Neural cell (in vitro differentiated cells): ENCODE measurements around the gene STOM. TPM values are rescaled to one million over a fixed set of nuclear protein-coding genes. Genes with fewer than 3 reads are reported as not detected.

Experiments
- H2AFZ ChIP-seq: fragments of 200-600, 300-800 bp; sonication (generic), shearing (Covaris generic); 2 replicates; pipeline ENCODE4 v1.6.0; 2014; ENCODE audit warnings: low read depth, mild to moderate bottlenecking, antibody characterized with exemption, low read length, moderate library complexity
- H3F3A ChIP-seq: fragments of 200-600 bp; shearing (Covaris generic); 2 replicates; pipeline ENCODE4 v1.6.1; 2016; ENCODE audit warnings: mild to moderate bottlenecking, moderate library complexity, mixed read lengths, antibody characterized with exemption, low read length; ENCODE audit not compliant: insufficient read depth, poor library complexity, severe bottlenecking
- H3K27ac ChIP-seq: fragments of 200-600, 300-800 bp; sonication (generic), shearing (Covaris generic); 2 replicates; pipeline ENCODE4 v1.5.1; 2014; ENCODE audit warnings: mild to moderate bottlenecking, low read length, moderate library complexity
- H3K27me3 ChIP-seq: fragments of 300-800, 200-600 bp; sonication (generic), shearing (Covaris generic); 2 replicates; pipeline ENCODE4 v1.6.0; 2014; ENCODE audit warnings: mild to moderate bottlenecking, low read depth, low read length, moderate library complexity; ENCODE audit not compliant: insufficient read depth
- H3K36me3 ChIP-seq: fragments of 300-800, 200-600 bp; sonication (generic), shearing (Covaris generic); 2 replicates; pipeline ENCODE4 v1.5.1; 2014; ENCODE audit warnings: mild to moderate bottlenecking, antibody characterized with exemption, low read length, moderate library complexity; ENCODE audit not compliant: insufficient read depth
- H3K4me2 ChIP-seq: fragments of 300-800, 200-600 bp; sonication (generic), shearing (Covaris generic); 2 replicates; pipeline ENCODE4 v1.6.0; 2014; ENCODE audit warnings: mild to moderate bottlenecking, low read length
- H3K4me3 ChIP-seq: fragments of 300-800, 200-600 bp; sonication (generic), shearing (Covaris generic); 2 replicates; pipeline ENCODE4 v1.5.1; 2014; ENCODE audit warnings: mild to moderate bottlenecking, low read length, moderate library complexity
- H3K79me2 ChIP-seq: fragments of 200-600 bp; shearing (Covaris generic); replicated peaks from 2 replicates; pipeline ENCODE4 v1.6.0; 2014; ENCODE audit warnings: mild to moderate bottlenecking, low read length, moderate library complexity; ENCODE audit not compliant: insufficient read depth
- H3K9ac ChIP-seq: fragments of 300-800, 200-600 bp; sonication (generic), shearing (Covaris generic); 2 replicates; pipeline ENCODE4 v1.6.1; 2016; ENCODE audit warnings: mild to moderate bottlenecking, low read length, mixed read lengths
- H3K9me2 ChIP-seq: fragments of 200-600 bp; shearing (Covaris generic); 2 replicates; pipeline ENCODE4 v1.6.1; 2016; ENCODE audit warnings: mild to moderate bottlenecking, low read length, mixed read lengths; ENCODE audit not compliant: insufficient read depth
- H3K9me3 ChIP-seq: fragments of 200-600, 300-800 bp; sonication (generic), shearing (Covaris generic); 2 replicates; pipeline ENCODE4 v1.6.1; 2016; ENCODE audit warnings: mild to moderate bottlenecking, mixed run types, low read length, moderate library complexity, mixed read lengths
- H4K20me1 ChIP-seq: fragments of 200-600 bp; shearing (Covaris generic); 2 replicates; pipeline ENCODE4 v1.6.1; 2016; ENCODE audit warnings: mild to moderate bottlenecking, mixed run types; ENCODE audit not compliant: insufficient read depth
- EP300 ChIP-seq: fragments of 450-650 bp; conservative IDR thresholded peaks from 2 replicates; pipeline ENCODE4 v1.6.1; 2014; ENCODE audit warnings: antibody characterized with exemption, mild to moderate bottlenecking, moderate library complexity; ENCODE audit not compliant: poor library complexity, severe bottlenecking
- EZH2 ChIP-seq: fragments of 200-600, 300-800 bp; shearing (Covaris generic), sonication (generic); IDR thresholded peaks from 2 replicates; pipeline ENCODE4 v1.6.1; 2014; ENCODE audit warnings: antibody characterized with exemption, low read length, borderline replicate concordance, mild to moderate bottlenecking; ENCODE audit not compliant: insufficient read depth, poor library complexity, severe bottlenecking
- MXI1 ChIP-seq: fragments of 450-650 bp; conservative IDR thresholded peaks from 2 replicates; pipeline ENCODE4 v1.6.1; 2014; ENCODE audit warnings: antibody characterized with exemption, mild to moderate bottlenecking; ENCODE audit not compliant: poor library complexity, severe bottlenecking
- POLR2AphosphoS5 ChIP-seq: IDR thresholded peaks from 2 replicates; pipeline ENCODE4 v1.6.1; 2012
- RAD21 ChIP-seq: fragments of 450-650 bp; conservative IDR thresholded peaks from 2 replicates; pipeline ENCODE4 v1.6.1; 2014; ENCODE audit warnings: antibody characterized with exemption, mild to moderate bottlenecking, moderate library complexity
- SMC3 ChIP-seq: fragments of 450-650 bp; conservative IDR thresholded peaks from 2 replicates; pipeline ENCODE4 v1.6.1; 2014; ENCODE audit warnings: antibody characterized with exemption, mild to moderate bottlenecking, moderate library complexity; ENCODE audit not compliant: poor library complexity
- TAF1 ChIP-seq: IDR thresholded peaks from 2 replicates; pipeline ENCODE4 v1.6.1; 2012; ENCODE audit warnings: low read depth
- polyA plus RNA-seq: library from polyadenylated mRNA; depleted of rRNA; stranded (reverse); fragments of >200 nt; gene quantifications from 2 replicates; pipeline ENCODE4 v1.2.3, GENCODE V29; 2014
- TF ChIP-seq, protein P1 (sequence below): fragments of 450-650 bp; IDR thresholded peaks from 2 replicates; pipeline ENCODE4 v1.5.1; 2014; ENCODE audit warnings: antibody characterized with exemption, mild to moderate bottlenecking, moderate library complexity; ENCODE audit not compliant: poor library complexity, severe bottlenecking
- TF ChIP-seq, protein P2 (sequence below): IDR thresholded peaks from 2 replicates; pipeline ENCODE4 v1.6.1; 2012; ENCODE audit warnings: borderline replicate concordance

Gene STOM
- polyA plus RNA-seq, 1 donor from 2014 or later: 0.11 TPM

DNA sequence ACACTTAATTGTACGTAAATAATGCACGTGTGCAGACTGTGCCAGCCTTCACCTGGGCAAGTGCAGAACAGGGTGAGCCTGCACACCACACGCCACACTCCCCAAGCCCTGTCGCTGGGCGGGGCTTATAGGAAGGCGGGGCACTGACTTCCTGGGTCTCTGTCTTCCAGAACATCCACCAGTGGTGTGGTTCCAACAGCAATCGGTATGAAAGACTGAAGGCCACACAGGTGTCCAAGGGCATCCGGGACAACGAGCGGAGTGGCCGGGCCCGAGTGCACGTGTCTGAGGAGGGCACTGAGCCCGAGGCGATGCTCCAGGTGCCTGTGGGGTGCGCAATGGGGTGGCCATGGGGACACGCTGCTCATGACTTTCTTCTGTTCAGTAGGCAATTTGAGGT is 57.9 kb downstream of the STOM start:
- H3K4me3 ChIP-seq: no peak overlapping the region

DNA sequence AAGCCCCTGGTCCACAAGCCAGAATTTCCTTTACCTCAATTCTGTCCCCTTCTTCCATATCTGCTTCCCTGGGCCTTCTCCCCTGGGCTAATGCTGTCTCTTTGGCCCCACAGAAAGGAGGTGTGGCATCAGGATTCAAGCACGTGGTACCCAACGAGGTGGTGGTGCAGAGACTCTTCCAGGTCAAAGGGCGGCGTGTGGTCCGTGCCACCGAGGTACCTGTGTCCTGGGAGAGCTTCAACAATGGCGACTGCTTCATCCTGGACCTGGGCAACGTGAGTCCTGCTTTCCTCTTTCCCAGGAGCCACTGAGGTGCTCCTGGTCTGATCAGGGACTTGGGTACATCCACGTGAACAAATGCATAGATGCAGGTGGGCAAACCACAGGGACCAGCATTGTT is 59.5 kb downstream of the STOM start:
- no peaks in the 10 kb centered on the region for H3F3A ChIP-seq
- no peaks in the 10 kb centered on the region for H3K27me3 ChIP-seq
- H3K36me3 ChIP-seq: no peaks in the 10 kb centered on the region
- H3K9ac ChIP-seq: no peak overlapping the region
- H2AFZ ChIP-seq: no peak overlapping the region
- TF ChIP-seq, protein P1, sequence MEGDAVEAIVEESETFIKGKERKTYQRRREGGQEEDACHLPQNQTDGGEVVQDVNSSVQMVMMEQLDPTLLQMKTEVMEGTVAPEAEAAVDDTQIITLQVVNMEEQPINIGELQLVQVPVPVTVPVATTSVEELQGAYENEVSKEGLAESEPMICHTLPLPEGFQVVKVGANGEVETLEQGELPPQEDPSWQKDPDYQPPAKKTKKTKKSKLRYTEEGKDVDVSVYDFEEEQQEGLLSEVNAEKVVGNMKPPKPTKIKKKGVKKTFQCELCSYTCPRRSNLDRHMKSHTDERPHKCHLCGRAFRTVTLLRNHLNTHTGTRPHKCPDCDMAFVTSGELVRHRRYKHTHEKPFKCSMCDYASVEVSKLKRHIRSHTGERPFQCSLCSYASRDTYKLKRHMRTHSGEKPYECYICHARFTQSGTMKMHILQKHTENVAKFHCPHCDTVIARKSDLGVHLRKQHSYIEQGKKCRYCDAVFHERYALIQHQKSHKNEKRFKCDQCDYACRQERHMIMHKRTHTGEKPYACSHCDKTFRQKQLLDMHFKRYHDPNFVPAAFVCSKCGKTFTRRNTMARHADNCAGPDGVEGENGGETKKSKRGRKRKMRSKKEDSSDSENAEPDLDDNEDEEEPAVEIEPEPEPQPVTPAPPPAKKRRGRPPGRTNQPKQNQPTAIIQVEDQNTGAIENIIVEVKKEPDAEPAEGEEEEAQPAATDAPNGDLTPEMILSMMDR: no peak
- TF ChIP-seq RAD21 (no peak), SMC3 (no peak), TAF1 (no peak), POLR2AphosphoS5 (no peak), MXI1 (no peak), EP300 (no peak), EZH2 (no peak)
- TF ChIP-seq, protein P2, sequence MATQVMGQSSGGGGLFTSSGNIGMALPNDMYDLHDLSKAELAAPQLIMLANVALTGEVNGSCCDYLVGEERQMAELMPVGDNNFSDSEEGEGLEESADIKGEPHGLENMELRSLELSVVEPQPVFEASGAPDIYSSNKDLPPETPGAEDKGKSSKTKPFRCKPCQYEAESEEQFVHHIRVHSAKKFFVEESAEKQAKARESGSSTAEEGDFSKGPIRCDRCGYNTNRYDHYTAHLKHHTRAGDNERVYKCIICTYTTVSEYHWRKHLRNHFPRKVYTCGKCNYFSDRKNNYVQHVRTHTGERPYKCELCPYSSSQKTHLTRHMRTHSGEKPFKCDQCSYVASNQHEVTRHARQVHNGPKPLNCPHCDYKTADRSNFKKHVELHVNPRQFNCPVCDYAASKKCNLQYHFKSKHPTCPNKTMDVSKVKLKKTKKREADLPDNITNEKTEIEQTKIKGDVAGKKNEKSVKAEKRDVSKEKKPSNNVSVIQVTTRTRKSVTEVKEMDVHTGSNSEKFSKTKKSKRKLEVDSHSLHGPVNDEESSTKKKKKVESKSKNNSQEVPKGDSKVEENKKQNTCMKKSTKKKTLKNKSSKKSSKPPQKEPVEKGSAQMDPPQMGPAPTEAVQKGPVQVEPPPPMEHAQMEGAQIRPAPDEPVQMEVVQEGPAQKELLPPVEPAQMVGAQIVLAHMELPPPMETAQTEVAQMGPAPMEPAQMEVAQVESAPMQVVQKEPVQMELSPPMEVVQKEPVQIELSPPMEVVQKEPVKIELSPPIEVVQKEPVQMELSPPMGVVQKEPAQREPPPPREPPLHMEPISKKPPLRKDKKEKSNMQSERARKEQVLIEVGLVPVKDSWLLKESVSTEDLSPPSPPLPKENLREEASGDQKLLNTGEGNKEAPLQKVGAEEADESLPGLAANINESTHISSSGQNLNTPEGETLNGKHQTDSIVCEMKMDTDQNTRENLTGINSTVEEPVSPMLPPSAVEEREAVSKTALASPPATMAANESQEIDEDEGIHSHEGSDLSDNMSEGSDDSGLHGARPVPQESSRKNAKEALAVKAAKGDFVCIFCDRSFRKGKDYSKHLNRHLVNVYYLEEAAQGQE: no peak
- H3K9me3 ChIP-seq: no peaks in the 10 kb centered on the region
- no peaks in the 10 kb centered on the region for H3K79me2 ChIP-seq
- H3K9me2 ChIP-seq: no peaks in the 10 kb centered on the region
- no peaks in the 10 kb centered on the region for H4K20me1 ChIP-seq
- no peak overlapping the region for H3K4me2 ChIP-seq
- H3K4me3 ChIP-seq: no peak overlapping the region
- H3K27ac ChIP-seq: no peak overlapping the region

More for the DNA sequence above, 57.9 kb downstream of the STOM start:
- Histone ChIP-seq H2AFZ (no peak overlapping the region), H3K9ac (no peak overlapping the region), H3K27ac (no peak overlapping the region), H3K9me3 (no peaks in the 10 kb centered on the region), H3K4me2 (no peak overlapping the region), H3K9me2 (no peaks in the 10 kb centered on the region), H3K36me3 (no peaks in the 10 kb centered on the region), H3K79me2 (no peaks in the 10 kb centered on the region), H4K20me1 (no peaks in the 10 kb centered on the region), H3K27me3 (no peaks in the 10 kb centered on the region), H3F3A (no peaks in the 10 kb centered on the region)
- TF ChIP-seq POLR2AphosphoS5 (no peak), EZH2 (no peak), SMC3 (no peak), MXI1 (no peak), RAD21 (no peak), EP300 (no peak)
- TF ChIP-seq, protein P1: no peak
